Thyroid gland (tissue), 4 donors: ENCODE data around the gene ST8SIA2. TPM values are rescaled to one million over a fixed set of nuclear protein-coding genes. Genes with fewer than 3 reads are reported as not detected.

Source experiments
- DNase-seq, 2 donors: peaks; one replicate each; pipeline ENCODE4 v3.0.0-alpha.2; 2019
- H3K27ac ChIP-seq, 3 donors: fragments of 200-600 bp; sonication (generic); 1 replicate in 2 of 3; 2 replicates in 1 of 3; pipeline ENCODE4 v1.5.1; 2016 to 2019; ENCODE audit warnings: mild to moderate bottlenecking in 1 of 3, moderate library complexity in 1 of 3
- H3K27me3 ChIP-seq: fragments of 200-600 bp; sonication (generic); one replicate; pipeline ENCODE4 v1.5.1; 2019
- H3K36me3 ChIP-seq, 2 donors: fragments of 200-600 bp; sonication (generic); one replicate each; pipeline ENCODE4 v1.5.1; 2016 to 2019
- H3K4me1 ChIP-seq, 2 donors: fragments of 200-600 bp; sonication (generic); one replicate each; pipeline ENCODE4 v1.5.1; 2017 to 2019
- H3K4me3 ChIP-seq, 3 donors: fragments of 200-600 bp; sonication (generic); replicated peaks in 1 of 3; 1 replicate in 2 of 3; 2 replicates in 1 of 3; pipeline ENCODE4 v1.5.1; 2016; ENCODE audit warnings: mild to moderate bottlenecking in 1 of 3
- H3K9me3 ChIP-seq: fragments of 200-600 bp; sonication (generic); one replicate; pipeline ENCODE4 v1.5.1; 2017
- CTCF ChIP-seq, 6 experiments: fragments of 200-600 bp in 3 of 6; fragments of 450-650 bp in 3 of 6; sonication (generic) in 3 of 6; IDR thresholded peaks; one replicate each; pipeline ENCODE4 v1.5.1; 2016 to 2019; ENCODE audit warnings: antibody characterized with exemption in 6 of 6, mild to moderate bottlenecking in 2 of 6, inconsistent platforms in 1 of 6, moderate library complexity in 1 of 6
- POLR2A ChIP-seq, 2 donors: fragments of 450-650 bp; IDR thresholded peaks; one replicate each; pipeline ENCODE4 v1.6.1; 2017; ENCODE audit warnings: antibody characterized with exemption in 2 of 2, mild to moderate bottlenecking in 2 of 2, moderate library complexity in 1 of 2
- WGBS, 2 donors: methylation state at CpG; one replicate each; pipeline ENCODE4 v1.1.5; 2017; 5-methylcytosine and 5-hydroxymethylcytosine counted together
- intact Hi-C: fragments of 100-400 bp; cut with DNase I; formaldehyde crosslinking; loops from one replicate; pipeline ENCODE4 v1.15.1; 2023
- small RNA-seq: library from RNA; depleted of rRNA; stranded (forward); fragments of <200 nt; gene quantifications from one replicate; pipeline ENCODE3, GENCODE V24; 2016
- total RNA-seq, 4 donors: library from RNA; depleted of rRNA; stranded (reverse); fragments of >200 nt; gene quantifications; one replicate each; pipeline ENCODE4 v1.2.3, GENCODE V29; 2016

The ST8SIA2 gene
- total RNA-seq, 4 donors from 2014 or later: under 0.01 to 4.3 TPM; not detected in 2

GRCh38 chr15:92510163-92510882, 116.6 kb downstream of the ST8SIA2 start:
- intact Hi-C loops: no loop called here
- Histone ChIP-seq H3K27ac (no peak overlapping the region), H3K36me3 (no peaks in the 10 kb centered on the region), H3K9me3 (no peaks in the 10 kb centered on the region), H3K4me3 (no peak overlapping the region), H3K27me3 (no peaks in the 10 kb centered on the region), H3K4me1 (no peaks in the 10 kb centered on the region)
- TF ChIP-seq POLR2A (IDR thresholded peaks at IDR 0.05) (no peak), CTCF (IDR thresholded peaks at IDR 0.05) (no peak)
- 80 to 81% methylated on average over 4 of the region's 4 CpGs for WGBS, 2 donors
- DNase-seq: no peak

Small RNAs within 50 kb of the gene (small RNA-seq; reads per million reads assigned to genes)
- gene RF01233: not detected
